NCI-H1092 (cell line): ENCODE measurements around the gene NR2F6.
"Not testable (repeated sequence)": the region's sequence is repeated elsewhere in the genome, so short reads cannot be mapped to it uniquely, and the experiment has no call there.

ENCODE experiments used
- DNase-seq: peaks from one replicate; lab custom pipeline; 2025; lab: John Stamatoyannopoulos, UW

The NR2F6 gene

DNA sequence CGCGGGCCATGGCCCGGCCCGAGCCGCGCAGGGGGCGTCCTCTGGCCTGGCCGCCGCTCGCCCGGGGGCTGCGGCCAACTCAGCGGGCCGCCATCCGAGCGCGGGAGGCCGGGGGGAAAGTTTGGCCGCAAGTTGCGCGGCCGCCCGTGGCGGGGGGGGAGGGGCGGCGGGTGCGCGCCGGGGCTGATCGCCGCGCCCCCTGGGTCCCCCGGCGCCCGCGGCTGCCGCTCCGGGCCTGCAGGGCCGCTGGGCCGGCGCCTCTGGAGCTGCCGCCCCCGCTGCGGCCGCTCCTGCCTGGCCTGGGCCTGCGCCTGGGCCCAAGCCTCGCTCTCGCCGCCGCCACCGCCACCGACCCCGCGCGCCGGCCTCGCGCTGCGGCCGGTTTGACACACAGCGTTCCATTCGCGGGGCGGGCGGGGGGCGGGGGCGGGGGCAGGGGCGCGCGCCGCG, at the start of gene NR2F6:
Gene NR2F6 (minus strand): TSS at position 385 of the 450 bp plus-strand sequence. CDS start 699 bp downstream, outside the sequence.
- no peak for DNase-seq

GRCh38 chr19:17294051-17294891, 48.6 kb upstream of the NR2F6 start:
- DNase-seq: no peak

- DNase-seq: no peak
Measured at GRCh38 chr19:17293605-17294004, 47.9 kb upstream of the NR2F6 start.

GRCh38 chr19:17292301-17293074, 46.8 kb upstream of the NR2F6 start:
- no peak for DNase-seq

- DNase-seq: no peak
Measured at GRCh38 chr19:17289489-17289888, 43.8 kb upstream of the NR2F6 start.

- no peak for DNase-seq
Measured at GRCh38 chr19:17286752-17287151, 41.0 kb upstream of the NR2F6 start.

- DNase-seq: no peak
Measured at GRCh38 chr19:17286263-17286662, 40.5 kb upstream of the NR2F6 start.

DNA sequence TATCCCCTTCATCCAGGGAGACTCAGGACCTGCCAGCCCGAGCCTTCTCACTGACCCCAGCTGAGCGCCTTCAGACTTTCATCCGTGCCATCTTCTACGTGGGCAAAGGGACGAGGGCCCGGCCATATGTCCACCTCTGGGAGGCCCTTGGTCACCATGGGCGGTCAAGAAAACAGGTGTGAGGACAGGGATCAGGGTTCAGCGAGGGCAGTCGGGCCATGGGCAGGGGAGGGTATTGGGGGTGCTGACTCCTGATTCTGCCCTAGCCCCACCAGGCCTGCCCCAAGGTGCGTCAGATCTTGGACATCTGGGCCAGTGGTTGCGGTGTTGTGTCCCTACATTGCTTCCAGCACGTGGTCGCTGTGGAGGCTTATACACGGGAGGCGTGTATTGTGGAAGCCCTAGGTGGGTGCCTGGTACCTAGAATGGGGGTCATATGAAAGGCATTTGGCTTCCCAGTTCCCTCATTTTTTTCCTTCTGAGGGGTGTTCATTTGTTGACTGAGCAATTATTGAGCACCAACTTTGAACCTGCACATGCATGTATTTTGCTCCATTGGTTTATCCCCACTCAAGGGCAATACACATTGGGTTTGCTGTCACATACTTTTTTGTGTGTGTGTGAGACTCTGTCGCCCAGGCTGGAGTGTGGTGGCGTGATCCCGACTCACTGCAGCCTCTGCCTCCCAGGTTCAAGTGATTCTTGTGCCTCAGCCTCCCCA, 39.9 kb upstream of the NR2F6 start:
- no peak for DNase-seq

- DNase-seq: no peak
Measured at GRCh38 chr19:17283504-17283996, 37.8 kb upstream of the NR2F6 start.

DNA sequence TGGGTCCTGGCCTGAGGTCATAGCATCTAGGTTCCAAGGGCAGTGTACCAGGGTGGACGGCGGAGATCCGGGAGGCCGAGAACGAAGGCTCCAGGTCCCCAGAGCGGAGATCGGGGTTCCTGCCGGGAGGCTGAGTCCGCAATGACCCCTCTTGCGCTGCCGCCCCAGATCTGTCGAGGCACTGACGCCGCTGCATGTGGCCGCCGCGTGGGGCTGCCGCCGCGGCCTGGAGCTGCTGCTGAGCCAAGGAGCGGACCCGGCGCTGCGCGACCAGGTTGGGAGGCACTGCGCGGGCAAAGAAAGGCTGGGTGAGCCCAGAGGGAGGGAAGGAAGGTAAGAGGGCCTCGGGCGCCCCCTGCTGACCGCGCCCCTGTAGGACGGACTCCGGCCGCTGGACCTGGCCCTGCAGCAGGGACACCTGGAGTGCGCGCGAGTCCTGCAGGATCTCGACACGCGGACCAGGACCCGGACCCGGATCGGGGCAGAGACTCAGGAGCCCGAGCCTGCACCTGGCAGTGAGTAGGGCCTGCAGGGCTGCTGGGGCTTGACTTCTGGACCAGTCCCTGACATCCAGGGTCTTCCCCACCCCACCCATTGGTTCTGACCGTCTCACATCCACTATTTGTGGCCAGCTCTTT, 36.9 kb upstream of the NR2F6 start:
- peak; percentile 75 for DNase-seq

DNA sequence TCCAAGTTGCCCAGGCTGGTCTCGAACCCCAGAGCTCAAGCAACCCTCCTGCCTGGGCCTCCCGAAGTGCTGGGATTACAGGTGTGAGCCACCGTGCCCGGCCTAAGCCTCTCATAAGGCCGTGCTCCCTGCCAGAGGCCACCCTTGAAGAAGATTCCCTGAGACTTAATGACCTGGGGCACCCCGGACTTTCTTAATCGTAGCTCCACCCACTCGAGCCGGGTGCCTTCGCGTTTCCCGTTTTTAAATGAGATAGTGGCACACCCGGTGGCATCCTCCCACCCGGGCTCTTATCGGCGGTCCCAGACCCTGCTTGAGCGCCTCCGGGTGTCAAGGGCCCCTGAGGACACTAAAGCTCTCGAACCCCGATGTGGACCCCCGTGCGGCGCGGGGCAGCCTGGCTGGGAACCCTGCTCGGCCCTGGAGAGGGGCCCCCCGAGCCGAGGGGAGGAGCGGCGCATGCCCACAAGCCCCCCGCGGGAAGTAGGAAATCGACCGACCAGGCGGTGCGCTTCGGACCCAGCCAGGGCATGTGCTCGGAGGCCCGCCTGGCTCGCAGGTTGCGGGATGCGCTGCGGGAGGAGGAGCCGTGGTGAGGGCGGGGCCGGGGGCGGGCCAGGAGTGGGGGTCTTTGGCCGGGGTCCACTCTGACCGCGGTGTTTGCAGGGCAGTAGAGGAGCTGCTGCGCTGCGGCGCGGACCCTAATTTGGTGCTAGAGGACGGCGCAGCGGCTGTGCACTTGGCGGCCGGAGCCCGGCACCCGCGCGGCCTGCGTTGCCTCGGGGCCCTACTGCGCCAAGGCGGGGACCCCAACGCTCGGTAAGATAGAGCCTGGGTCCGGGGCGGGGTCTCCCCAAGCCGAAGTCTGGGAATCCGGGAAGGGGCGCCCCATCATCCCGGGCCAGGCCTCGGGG, 35.9 kb upstream of the NR2F6 start, which contains the start of gene ANKLE1:
Gene ANKLE1 (plus strand): TSS at position 511 of the 914 bp plus-strand sequence. CDS start 20 bp downstream, at position 531.
- no peak for DNase-seq

- no peak for DNase-seq
Measured at GRCh38 chr19:17279436-17279835, 33.7 kb upstream of the NR2F6 start.

DNA sequence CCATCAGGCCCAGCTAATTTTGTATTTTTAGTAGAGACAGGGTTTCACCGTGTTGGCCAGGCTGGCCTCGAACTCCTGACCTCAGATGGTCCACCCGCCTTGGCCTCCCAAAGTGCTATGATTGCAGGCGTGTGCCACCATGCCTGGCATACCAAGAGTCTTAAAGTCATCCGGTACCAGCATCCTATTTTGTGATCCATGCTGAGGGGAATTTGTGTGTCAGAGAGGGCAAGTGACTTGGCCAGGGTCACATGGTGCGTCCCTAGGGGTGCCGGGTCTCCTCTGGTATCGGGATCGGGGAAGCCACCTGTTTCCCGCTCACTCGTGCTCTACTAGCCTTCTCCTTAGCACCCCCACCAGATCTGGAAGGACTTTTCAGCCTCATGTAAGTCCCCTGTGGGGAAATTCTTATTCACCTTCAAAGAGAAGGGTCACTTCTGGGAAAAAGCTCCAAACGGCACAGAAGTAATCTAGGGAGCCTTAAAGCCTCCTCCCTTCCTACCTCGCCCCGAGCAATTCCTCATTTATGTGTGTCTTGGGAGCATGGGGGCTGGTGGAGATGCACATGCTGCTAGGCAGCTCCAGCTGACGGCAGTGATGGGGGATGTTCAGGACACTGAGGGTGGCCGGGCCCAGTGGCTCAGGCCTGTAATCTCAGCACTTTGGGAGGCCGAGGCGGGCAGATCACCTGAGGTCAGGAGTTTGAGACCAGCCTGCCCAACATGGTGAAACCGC, 29.9 kb upstream of the NR2F6 start:
- no peak for DNase-seq

DNA sequence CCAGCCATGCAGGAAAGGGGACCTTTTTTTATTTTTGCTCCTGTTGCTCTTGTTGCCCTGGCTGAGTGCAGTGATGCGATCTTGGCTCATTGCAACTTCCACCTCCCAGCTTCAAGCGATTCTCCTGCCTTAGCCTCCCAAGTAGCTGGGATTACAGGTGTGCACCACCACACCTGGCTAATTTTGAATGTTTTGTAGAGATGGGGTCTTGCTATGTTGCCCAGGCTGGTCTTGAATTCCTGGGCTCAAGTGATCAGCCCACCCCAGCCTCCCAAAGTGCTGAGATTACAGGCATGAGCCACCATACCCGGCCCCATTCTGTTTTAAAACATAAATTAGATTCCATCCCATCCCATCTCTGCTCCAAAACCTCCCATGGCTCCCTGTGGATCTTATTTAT, 29.2 kb upstream of the NR2F6 start:
- not testable (repeated sequence) for DNase-seq

GRCh38 chr19:17268754-17269153, 23.0 kb upstream of the NR2F6 start:
- no peak for DNase-seq

DNA sequence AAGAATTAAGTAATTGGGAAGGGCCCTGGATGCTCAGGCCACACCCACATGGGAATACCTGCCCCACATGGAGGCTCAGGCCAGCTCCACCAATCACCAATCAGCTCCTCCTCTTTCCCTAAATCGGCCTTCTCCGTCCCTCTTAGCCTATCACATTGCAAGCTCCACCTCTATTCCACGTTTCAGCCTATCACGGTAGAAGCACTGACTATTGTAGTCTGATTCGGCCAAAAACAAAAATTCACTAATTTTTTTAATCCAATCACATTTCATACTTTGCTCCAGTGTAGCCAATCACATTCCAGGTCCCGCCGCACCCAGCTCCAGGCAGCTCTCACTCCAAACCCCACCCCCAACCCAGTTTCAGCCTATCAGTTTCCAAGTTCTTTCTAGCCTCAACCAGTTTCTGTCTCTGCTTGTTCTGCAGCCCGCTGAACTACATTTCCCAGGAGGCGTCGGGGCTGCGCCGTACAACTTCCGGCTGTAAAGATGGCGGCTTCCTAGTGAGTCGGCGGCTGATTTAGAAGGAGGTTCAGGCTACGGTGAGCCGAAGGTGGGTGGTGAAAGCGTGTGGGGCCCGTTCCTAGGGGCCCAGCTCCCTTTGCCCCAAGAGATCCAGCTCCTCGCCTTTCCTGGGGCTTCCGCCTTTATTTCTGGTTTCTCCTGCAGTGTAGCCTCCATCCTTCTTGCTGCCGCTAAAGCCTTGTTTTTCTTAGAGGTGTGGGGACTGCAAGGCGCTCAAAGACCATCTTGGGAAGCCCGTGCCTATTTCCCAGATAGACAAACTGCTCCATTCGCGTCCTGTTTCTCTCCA, 21.5 kb upstream of the NR2F6 start, which contains the start of gene BABAM1:
Gene BABAM1 (plus strand): TSS at position 469 of the 814 bp plus-strand sequence. CDS start 1,364 bp downstream, outside the sequence.
- DNase-seq: peak; percentile 95

- DNase-seq: no peak
Measured at GRCh38 chr19:17266589-17266974, 20.9 kb upstream of the NR2F6 start.

- DNase-seq: no peak
Measured at GRCh38 chr19:17266026-17266425, 20.3 kb upstream of the NR2F6 start.

GRCh38 chr19:17264641-17264979, 18.9 kb upstream of the NR2F6 start, which contains the start of gene USHBP1:
TSS of gene USHBP1 (minus strand) at chr19:17264745. CDS start at chr19:17264299, 446 bp downstream.
- no peak for DNase-seq
